GM21786 (cell line): ENCODE measurements around the gene NPHS2.
A peak's percentile ranks its signal among the peaks of the same experiment; 100 is the strongest.

Experiments
- ATAC-seq: cut with Tn5 transposase; IDR thresholded peaks from one replicate; pipeline ENCODE4 v1.9.1; 2021; ENCODE audit not compliant: unreplicated experiment

Gene NPHS2

DNA sequence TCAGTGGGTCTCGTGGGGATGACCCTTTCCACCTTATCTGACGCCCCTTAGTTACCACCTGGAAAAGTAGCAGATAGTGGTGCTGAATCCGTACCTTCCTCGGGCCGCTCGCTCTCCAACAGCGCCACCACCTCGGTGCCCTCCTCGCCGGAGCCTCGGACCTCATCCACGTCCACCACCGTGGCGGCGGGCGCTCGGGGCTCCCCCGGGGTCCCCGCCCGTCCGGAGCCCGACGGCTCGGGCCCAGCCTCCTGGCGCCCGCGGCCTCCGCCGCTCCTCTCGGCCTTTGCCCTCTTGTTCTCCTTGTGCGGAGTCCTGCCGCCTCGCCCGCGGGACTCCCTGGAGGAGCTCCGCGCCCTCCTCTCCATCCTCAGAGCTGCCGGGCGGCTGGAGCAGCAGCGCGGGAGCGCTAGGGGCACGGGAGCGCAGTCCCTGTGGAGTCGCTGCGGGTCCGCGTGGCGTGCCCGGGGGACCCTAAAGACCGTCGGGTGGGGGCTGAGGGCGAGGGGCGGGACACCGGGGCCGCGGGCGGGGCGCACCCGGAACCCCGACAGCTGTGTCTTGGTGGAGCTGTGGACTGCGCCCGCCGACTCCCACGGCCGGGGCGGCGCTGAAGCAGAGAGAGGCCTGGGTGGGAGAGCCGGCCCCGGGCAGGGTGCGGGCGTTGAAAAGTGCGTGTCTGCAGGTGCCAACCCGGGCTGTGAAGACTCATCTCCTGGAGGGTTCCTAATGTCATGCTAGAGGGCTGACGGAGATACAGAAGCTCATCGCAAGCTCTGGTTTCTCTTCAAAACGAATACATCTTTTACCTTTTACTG lies at the start of gene NPHS2:
TSS of gene NPHS2 (minus strand) at position 452 of the 818 bp plus-strand sequence. CDS start at position 368, 84 bp downstream.
- no peak for ATAC-seq

DNA sequence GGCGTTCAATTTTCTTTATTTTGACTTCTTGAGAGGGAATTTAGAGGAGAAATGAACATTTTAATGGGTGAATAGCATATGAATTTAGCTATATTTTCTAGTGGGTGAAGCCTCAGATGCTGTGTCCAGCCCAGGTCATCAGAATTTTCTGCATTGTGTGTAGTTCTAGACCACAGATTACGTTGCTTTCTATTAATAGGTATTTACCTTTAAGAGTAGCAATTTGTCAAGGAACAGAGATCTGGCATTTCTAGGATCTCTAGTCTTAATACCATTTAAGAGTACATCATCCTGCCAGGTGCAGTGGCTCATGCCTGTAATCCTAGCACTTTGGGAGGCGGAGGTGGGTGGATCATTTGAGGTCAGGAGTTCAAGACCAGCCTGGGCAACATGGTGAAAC lies 36.6 kb upstream of the NPHS2 start:
- ATAC-seq = no peak

DNA sequence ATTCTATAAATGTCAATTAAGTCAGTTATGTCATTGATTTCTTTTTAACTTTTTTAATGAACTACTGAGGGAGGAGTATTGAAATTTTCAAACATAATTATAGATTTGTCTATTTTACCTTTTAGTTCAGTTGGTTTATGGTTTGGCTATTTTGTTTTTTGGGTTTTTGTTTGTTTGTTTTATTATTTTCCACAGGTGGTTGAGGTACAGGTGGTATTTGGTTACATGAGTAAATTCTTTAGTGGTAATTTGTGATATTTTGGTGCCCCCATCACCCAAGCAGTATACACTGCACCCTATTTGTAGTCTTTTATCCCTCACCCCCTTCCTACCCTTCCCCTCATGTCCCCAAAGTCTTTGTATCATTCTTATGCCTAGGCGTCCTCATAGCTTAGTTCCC lies 25.3 kb upstream of the NPHS2 start:
- no peak for ATAC-seq

DNA sequence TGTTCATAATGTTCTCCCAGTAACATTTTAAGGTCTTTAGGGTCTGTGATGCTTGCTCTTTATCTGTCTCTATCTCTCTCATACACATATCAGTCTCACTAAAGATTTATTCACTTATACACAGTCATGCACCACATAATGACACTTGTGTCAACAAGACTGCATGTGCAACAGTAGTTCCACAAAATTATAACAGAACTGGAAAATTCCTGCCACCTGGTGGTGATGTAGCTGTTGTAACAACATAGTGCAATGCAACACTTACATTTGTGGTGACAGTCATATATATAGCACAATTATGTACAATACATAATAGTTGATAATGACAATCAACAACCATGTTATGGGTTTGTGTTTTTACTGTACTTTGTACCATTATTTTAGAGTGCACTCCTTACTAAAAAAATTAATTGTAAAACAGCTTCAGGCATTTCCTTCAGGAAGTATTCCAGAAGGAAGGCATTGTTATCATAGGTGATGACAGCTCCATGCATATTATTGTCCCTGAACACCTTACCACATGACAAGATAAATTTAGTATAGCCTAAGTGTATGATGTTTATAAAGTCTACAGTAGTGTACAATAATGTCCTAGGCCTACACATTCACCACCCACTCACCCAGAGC lies 24.0 kb upstream of the NPHS2 start:
- ATAC-seq = no peak

DNA sequence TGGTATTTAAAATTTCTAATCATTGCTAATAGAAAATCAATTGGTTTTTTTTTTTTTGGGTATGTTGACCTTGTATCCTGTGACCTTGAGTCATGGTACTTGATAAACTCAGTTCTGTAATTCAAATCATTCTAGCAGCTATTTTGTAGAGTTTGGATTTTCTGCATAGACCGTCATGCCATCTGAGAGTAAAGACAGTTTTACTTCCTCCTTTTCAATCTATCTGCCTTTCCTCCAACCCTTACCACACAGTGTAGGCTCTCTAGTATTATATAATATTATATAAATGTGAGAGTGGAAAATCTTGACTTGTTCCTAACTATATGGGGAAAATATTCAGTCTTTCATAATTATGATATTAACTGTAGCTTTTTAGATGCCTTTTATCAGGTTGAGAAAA lies 22.9 kb upstream of the NPHS2 start:
- no peak for ATAC-seq

DNA sequence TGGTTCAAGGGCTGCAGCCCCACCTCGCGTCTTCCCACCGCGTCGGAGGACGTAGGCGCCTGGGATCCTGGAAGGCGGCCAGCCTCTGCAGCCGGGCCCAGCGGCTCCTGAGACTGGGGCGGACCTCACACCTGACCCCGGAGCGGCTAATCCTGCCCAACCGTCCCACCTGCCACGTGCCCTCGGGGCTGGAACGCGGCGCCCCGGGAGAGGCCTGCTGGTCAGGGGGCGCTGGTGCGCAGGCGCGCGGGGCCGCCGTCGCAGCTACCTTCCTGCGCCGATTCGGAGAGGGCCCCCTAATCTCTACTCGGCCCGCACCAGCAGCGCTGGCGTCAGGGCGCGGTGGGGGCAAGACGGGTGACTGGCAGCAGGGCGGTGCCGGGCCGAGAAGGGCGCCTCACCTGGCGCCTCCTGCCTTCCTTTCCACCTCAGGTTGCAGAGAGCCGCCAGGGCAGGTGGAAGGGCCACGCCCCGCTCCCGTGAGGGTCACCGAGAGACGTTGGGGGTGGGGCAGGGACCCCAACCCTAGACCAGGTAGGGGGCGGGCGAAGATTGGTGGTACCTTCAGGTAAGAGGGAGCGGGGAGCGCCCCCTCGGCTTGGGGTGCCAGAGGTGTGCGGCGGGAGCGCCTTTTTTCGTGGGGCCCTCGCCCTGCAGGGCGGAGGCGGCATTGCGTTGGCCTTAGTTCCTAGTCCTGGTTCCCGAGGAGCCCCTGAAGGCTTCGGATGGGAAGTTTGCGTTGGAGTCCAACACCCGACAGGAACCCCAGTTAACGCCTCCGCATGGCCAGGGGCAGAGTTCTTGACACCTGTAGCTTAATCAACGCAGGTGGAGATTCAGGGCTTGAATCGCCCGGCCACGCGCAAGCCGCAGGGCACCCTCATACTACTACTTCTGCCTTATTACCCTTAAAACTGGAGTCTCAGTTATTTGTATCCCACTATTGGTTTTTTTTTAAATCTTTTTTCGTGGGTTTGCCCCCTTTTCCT lies 16.1 kb upstream of the NPHS2 start, which contains the start of gene TDRD5:
TSS of gene TDRD5 (plus strand) at position 241 of the 989 bp plus-strand sequence. CDS start 784 bp downstream, outside the sequence.
- ATAC-seq = no peak

DNA sequence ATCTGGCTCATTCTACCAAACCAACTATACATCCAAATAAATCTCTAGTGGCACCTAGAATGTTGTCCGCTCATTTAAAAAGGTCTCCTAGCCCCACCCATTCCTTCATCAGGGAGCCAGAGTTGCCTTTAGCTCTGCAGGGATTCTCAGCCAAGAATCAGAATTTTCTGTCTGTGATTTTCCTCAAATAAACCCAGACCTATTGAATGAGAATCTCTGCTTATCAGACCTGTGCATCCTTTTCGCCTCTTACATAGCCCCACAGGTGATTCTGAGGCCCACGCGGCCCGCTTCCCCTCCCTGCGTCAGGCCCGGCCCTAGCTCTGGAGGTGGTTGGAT lies 15.5 kb upstream of the NPHS2 start:
- no peak for ATAC-seq

DNA sequence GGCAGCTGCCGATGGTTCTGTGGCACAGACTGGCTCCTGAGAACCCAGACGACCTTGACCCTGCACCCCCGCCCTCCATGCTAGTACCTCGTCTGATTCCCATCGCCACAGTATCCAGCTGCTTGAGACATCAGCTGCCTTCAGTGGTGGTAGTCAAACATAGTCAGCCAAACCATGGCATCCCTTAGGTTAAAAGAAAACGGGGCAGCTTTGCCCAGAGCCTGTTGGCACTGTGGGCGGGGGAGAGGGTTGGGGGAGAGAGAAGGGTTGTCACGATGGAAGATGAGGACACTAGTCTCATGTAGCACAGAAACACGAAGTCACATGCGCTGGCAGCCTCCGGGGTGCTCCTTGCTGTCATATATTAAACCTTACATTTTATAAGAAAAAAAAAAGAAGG lies 14.9 kb upstream of the NPHS2 start:
- ATAC-seq = no peak

DNA sequence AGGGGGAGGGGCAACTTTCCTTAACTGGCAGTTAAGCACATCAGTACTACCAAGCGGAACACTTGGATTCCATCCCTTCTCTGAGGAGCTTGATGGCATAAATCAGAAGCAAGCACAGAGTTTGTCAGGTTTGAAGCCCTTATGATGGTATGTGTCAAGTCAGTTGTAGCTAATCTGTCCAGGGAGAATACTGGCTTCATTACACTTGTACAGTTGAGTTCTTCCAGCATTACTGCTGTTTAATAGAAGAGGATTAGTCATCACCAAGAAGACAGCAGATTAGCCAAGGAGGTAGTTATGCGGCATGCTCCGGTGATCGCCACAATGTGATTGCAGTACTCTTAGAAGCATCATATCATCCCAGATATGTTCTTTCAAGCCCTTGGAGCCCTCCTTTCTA lies 13.8 kb upstream of the NPHS2 start:
- no peak for ATAC-seq

DNA sequence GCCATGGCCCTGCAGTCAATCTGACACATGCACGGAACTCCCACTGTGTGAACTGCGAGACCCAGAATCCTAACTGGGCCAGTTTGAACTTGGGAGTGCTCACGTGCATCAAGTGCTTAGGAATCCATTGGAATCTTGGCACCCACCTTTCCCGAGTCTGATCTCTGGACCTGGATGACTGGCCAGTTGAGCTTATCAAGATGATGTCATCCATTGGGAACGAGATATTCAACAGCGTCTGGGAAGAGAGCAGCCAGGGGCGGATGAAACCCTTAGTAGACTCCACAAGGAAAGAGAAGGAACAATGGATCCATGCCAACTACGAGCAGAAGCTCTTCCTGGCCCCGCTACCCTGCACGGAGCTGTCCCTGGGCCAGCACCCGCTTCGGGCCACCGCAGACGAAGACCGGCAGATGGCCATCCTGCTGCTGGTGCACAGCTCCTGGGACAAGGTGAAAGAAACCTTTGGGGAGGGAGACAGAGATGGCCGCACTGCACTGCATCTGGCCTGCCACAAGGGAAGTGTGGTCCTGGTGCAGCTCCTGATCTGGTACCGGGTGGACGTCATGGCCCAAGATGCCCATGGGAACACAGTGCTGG lies 12.8 kb upstream of the NPHS2 start:
- no peak for ATAC-seq

DNA sequence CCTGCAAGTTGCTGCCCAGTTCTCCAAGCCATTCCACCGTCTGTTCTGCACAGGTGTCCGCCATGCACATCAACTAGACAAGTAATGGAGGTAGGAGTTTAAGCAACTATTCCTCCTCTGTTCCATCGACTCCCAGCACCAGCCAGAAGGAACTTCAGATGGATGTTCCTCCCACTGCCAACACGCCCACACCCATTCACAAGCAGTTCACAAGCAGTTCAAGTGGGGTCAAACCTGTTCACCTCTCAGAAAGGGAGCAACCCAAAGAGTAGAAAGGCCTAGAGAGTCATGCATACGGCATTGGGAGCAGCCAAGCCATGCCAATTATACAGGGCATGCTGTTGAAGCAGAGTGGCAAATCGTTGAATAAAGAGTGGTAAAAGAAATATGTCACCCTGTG lies 11.6 kb upstream of the NPHS2 start:
- ATAC-seq = no peak

DNA sequence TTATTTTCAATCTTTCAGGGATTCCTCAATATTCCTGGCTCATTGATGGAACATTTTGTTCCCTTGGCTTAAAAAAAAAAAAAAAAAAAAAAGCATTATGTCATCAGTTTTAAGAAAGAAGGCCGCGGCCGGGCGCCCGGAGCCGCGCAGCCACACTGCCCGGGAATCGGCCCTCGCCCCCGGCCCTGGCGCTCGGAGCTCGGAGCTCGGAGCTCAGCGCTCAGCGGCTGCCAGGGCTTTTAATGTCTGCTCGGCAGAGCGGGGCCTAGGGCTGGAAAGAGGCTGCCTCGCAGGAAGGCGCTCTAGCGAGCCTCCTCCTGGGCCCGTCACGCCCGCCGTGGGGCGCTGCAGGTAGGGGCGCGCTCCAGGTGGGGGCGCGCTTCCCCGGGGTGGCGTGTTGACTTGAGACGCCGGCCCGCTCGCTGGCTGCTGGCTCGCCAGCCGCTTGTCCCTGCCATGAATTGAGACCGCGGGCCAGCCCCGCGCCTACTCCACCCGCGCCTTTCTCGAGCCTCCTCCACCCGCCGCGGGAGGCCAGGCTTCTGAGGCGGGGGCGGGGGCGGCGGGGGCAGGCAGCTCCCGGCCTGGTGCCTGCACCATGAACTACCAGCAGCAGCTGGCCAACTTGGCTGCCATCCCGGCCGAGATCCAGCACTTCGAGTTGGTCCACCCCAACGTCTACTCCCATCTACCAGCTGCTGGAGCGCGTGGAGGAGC lies 10.5 kb upstream of the NPHS2 start:
- no peak for ATAC-seq

DNA sequence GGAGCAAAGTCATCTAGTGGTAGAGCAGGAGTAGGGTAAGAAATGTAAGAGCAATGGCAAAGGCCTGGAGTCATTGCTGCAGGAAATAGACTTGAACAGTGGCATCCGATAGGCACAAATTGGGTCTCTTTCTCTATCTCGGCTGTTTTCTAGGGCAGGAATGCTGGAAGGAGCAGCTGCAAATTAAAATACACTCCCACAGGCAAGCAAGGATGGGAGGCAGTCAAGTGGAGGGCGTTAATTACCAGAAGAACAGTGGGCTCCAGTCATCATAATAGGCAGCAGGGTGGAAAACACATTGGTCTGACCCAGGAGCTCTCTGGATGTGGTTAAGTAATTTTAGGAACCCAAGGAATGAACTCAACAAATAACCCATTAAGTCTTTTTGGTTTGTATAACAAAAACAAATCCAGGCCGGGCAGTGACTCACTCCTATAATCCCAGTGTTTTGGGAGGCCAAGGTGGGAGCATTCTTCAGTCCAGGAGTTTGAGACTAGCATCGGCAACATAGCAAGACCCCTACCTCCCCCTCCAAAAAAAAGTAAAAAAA lies 8.1 kb upstream of the NPHS2 start:
- ATAC-seq = no peak

DNA sequence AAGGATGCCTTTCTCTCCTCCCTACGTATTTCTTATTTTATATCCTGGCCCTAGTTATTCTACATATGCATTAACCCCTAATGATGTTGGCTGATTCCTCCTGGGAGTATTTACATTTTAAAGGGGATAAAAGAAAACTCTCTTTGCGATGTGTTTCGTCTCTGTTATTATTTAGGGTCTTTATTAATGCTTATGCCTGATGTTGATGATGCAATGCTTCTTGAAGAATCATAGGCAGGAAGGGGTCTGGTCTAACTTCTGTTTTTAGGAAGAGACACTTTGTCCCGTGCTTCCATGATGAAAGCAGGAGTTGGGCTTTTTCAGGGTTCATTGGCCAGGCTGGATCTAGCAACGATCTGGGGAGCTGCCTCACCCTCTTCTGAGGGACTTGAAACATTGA lies 761 bp upstream of the NPHS2 start:
- no peak for ATAC-seq

DNA sequence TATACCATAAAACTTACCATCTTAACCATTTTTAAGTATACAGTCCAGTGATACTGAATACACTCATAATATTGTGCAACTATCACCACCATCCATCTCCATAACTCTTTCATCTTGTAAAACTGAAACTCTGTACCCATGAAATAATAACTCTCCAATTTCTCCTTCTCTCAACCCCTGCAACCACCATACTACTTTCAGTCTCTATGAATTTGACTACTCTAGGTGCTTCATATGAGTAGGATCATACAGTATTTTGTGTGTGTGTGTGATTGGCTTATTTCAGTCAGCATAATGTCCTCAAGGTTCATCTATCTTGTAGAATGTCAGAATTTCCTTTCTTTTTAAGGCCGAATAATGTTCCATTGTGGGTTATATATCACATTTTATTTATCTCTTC lies 17.7 kb downstream of the NPHS2 start:
- no peak for ATAC-seq

DNA sequence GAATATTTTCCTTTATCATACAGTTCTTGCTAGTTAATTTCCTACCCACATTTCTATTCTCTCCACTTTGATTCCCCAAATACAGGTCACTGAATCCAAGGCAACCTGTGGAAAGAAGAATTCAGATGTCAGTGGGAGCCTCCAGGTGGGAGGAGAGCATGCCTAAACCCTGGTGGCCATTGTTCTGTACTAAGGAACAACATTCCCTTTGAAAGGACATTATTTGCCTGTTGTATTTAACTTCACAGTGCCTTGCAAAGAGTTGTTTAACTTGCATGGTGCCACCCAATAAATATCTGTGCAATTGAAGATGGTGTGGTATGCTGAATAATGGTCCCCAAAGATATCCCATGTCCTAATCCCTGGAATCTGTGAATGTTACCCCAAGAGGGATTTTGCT lies 21.3 kb downstream of the NPHS2 start:
- no peak for ATAC-seq

DNA sequence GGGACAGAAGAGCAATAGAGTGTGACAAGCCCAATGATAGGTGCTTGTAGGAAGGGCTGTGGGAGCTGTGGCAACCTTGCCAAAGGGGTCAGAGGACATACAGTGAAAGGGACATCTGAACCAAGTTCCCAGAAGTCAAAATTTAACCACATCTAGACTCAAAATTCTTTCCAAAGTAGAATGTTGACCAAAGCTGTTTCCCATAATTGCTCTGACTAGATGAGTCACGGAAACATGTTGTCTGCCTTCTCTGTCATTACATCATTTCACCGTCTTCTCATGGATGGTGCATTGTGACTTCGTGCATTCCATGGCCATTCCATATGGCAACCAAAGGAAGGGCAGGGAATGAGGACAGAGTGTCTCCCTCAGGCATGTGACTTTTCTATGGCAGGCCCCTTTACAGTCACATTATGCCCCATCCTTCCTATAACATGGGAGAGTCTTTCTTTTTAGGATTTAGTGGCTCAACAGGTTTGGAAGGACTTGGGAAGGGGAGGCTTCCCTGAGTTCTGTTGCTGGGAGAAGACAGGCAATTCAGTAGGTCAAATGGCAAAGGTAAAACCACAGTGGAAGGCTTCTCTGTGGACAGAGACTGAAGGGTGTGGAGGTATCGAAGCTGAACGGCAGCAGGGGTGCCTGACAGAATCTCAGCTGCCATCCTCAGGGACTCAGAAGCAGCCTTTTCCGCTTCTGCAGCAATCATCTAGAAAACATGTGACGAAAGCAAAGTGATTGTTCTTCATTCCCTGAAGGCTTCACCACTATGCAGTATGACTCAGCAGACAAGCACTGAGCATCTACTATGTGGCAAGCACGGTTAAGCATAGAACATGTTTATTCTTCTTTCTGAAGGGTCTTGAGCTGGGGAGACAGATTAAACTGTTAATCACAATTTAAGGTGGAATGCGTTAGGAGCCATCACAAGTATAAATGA lies 24.7 kb downstream of the NPHS2 start:
- peak; percentile 72 for ATAC-seq

DNA sequence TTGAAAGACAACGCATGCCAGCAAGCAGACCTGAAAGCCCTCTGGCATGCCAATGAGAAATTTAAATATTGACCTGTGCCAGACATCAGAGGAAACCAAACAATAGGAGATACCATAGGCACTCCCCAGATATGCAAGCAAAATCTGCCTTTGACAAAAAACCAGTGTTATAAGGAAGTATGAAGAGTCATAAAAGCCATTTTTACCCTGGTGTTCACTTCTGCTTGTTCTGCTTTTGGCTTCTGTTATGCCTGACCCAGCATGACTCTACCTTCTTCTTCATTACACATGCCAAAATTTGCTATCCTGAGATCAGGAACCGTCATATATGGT lies 26.4 kb downstream of the NPHS2 start:
- ATAC-seq = no peak

DNA sequence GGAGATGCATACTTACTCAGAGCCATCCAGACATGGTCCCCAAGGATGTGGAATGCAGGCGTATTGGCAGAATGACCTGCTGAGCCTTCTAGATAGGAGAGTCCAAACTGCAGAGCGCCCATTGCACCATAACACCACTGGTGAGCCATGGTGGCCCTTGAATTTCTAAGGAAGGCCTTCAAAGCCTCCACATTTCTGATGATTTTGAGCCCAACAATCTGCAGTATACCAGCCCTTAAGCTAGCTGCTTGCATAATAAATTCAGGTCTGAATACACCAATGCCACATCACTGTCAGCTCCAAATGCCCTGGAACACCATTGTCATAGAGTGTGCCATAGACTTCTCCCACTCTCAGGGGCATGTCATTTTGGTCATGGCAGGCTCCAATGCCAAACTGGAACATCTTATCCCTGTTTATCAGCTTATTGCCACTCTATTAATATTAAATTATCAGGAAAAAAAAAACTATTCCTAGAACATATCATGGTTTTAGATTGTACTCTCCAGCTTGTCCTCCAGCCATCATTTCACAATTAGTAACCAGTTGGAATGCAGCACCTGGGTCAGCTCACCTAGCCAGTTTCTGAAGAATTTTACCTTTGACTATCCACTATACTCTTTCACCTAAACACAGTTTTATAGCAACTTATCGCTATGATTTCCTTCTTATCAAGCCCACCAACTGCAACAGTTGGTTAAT lies 26.9 kb downstream of the NPHS2 start:
- no peak for ATAC-seq
